MCF 10A (cell line): ENCODE measurements around the gene MCC. TPM values are rescaled to one million over a fixed set of nuclear protein-coding genes. Genes with fewer than 3 reads are reported as not detected.

Experiments used
- BruUV-seq: library from RNA; stranded (reverse); fragments of 400-500 nt; replicated peaks from 2 replicates; lab custom pipeline; 2021; lab: Mats Ljungman, UMichigan
- CTCF ChIA-PET: fragments of 300-600 bp; sonication (Branson Sonifier 250); formaldehyde crosslinking; extraction: SDS; loops from one replicate; lab custom pipeline; 2021; ENCODE audit warnings: antibody characterized with exemption, inconsistent platforms; lab: Yijun Ruan, JAX
- POLR2A ChIA-PET: fragments of 300-600, 350-650 bp; sonication (Branson Sonifier 250); formaldehyde crosslinking; extraction: SDS; loops from one replicate; lab custom pipeline; 2020; ENCODE audit warnings: antibody characterized with exemption, inconsistent platforms; lab: Yijun Ruan, JAX
- DNase-seq: peaks from one replicate; pipeline ENCODE4 v3.0.0-alpha.2; 2018; ENCODE audit not compliant: unreplicated experiment
- H3K27ac Mint-ChIP-seq: one replicate; pipeline ENCODE4 v1.8.0; 2022; ENCODE audit warnings: mild to moderate bottlenecking, low read depth, mixed read lengths; ENCODE audit not compliant: unreplicated experiment
- H3K27me3 Mint-ChIP-seq: one replicate; pipeline ENCODE4 v1.8.0; 2022; ENCODE audit warnings: mixed read lengths; ENCODE audit not compliant: insufficient read depth, unreplicated experiment
- H3K36me3 Mint-ChIP-seq: one replicate; pipeline ENCODE4 v1.8.0; 2022; ENCODE audit warnings: mild to moderate bottlenecking, moderate library complexity, mixed read lengths; ENCODE audit not compliant: insufficient read depth, unreplicated experiment
- H3K4me1 Mint-ChIP-seq: one replicate; pipeline ENCODE4 v1.8.0; 2022; ENCODE audit warnings: mixed read lengths; ENCODE audit not compliant: insufficient read depth, unreplicated experiment
- H3K4me3 Mint-ChIP-seq: one replicate; pipeline ENCODE4 v1.8.0; 2022; ENCODE audit warnings: mild to moderate bottlenecking, moderate library complexity, mixed read lengths; ENCODE audit not compliant: unreplicated experiment
- H3K9me3 Mint-ChIP-seq: one replicate; pipeline ENCODE4 v1.8.0; 2022; ENCODE audit warnings: mixed read lengths; ENCODE audit not compliant: unreplicated experiment
- intact Hi-C: fragments of 100-400 bp; cut with micrococcal nuclease; formaldehyde crosslinking; loops from 2 replicates; pipeline ENCODE4 v1.14.1; 2022
- total RNA-seq: library from RNA; stranded (reverse); gene quantifications from 2 replicates; pipeline ENCODE4 v1.2.3, GENCODE V29; 2022
- TF ChIP-seq, protein P1 (sequence below): fragments of 200-600 bp; IDR thresholded peaks from one replicate; pipeline ENCODE4 v1.8.0; 2022; ENCODE audit warnings: antibody characterized with exemption, mild to moderate bottlenecking; ENCODE audit not compliant: unreplicated experiment

The MCC gene
- total RNA-seq, 1 experiment from 2014 or later, result 25.3 TPM

- Mint-ChIP-seq H3K36me3 (peaks cover 12% of the 10 kb centered on the region), H3K4me1 (peaks cover 20% of the 10 kb centered on the region), H3K4me3 (no peak overlapping the region), H3K27ac (no peak overlapping the region), H3K9me3 (no peaks in the 10 kb centered on the region), H3K27me3 (no peaks in the 10 kb centered on the region)
- intact Hi-C loops, result no loop called here
- ChIA-PET CTCF (interaction anchor here (0.6 to 0.7 kb wide), 2 partner anchors 91 to 334 kb away, joined by 3 read pairs; no protein-coding TSS in a partner anchor), POLR2A (interaction anchor here (0.5 kb wide), 1 partner anchor 10 kb away, joined by 3 read pairs; no protein-coding TSS in a partner anchor)
- no peak for DNase-seq
- BruUV-seq, result no TSS peak
- TF ChIP-seq, protein P1, sequence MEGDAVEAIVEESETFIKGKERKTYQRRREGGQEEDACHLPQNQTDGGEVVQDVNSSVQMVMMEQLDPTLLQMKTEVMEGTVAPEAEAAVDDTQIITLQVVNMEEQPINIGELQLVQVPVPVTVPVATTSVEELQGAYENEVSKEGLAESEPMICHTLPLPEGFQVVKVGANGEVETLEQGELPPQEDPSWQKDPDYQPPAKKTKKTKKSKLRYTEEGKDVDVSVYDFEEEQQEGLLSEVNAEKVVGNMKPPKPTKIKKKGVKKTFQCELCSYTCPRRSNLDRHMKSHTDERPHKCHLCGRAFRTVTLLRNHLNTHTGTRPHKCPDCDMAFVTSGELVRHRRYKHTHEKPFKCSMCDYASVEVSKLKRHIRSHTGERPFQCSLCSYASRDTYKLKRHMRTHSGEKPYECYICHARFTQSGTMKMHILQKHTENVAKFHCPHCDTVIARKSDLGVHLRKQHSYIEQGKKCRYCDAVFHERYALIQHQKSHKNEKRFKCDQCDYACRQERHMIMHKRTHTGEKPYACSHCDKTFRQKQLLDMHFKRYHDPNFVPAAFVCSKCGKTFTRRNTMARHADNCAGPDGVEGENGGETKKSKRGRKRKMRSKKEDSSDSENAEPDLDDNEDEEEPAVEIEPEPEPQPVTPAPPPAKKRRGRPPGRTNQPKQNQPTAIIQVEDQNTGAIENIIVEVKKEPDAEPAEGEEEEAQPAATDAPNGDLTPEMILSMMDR, result no peak
These were observed 373.7 kb downstream of the MCC start for GRCh38 chr5:113114559-113114958.

DNA sequence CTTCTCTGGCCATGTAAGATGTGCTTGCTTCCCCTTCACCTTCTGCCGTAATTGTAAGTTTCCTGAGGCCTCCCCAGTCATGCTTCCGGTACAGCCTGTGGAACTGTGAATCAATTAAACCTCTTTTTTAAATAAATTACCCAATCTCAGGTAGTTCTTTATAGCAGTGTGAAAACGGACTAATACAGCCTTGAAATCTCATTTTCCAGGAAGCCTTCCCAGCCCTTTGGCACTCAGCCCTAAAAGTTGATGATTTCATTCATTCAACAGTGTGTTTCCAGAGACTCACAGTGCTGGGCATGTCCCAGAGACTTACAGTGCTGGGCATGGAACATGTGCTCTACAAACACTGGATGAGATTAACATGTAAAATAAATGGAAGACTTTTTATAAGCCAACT lies 375.8 kb downstream of the MCC start:
- Mint-ChIP-seq H3K27ac (peak overlapping the region; percentile 60), H3K4me3 (peak overlapping the region; percentile 9), H3K36me3 (peaks cover 15% of the 10 kb centered on the region), H3K4me1 (peaks cover 22% of the 10 kb centered on the region), H3K9me3 (no peaks in the 10 kb centered on the region), H3K27me3 (no peaks in the 10 kb centered on the region)
- TF ChIP-seq, protein P1, result no peak
- DNase-seq, result peak; percentile 88
- no TSS peak for BruUV-seq
- intact Hi-C loops, result no loop called here
- CTCF ChIA-PET, result interaction anchor here (0.6 to 1.0 kb wide), 3 partner anchors 50 to 1113 kb away, joined by 3 read pairs; no protein-coding TSS in a partner anchor
- POLR2A ChIA-PET, result interaction anchor here (1.4 kb wide), 1 partner anchor 9 kb away, joined by 3 read pairs; no protein-coding TSS in a partner anchor

DNA sequence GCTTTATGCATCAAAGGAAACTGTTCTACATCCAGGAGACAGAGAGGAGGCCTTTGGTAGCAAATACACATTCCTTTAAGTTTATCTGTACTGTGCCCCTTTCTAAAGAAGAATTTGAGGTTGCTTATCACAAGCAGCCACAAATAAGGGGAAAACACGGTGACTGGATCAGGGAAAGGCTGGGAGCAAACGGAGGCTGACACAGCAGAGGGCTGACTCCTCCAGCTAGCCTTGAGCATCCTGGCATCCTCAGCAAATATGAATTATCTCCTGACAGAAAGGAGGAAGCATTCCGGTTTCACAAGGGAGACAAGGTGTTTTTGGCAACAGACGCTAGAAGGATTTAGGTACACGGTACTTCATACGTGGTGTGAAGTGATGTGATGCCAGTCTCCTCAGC lies 378.1 kb downstream of the MCC start:
- ChIA-PET CTCF (no interaction called here), POLR2A (no interaction called here)
- intact Hi-C loops, result no loop called here
- TF ChIP-seq, protein P1, result no peak
- no TSS peak for BruUV-seq
- peaks cover 12% of the 10 kb centered on the region for H3K36me3 Mint-ChIP-seq
- H3K9me3 Mint-ChIP-seq, result no peaks in the 10 kb centered on the region
- H3K4me3 Mint-ChIP-seq, result no peak overlapping the region
- DNase-seq, result no peak
- H3K27ac Mint-ChIP-seq, result no peak overlapping the region
- no peaks in the 10 kb centered on the region for H3K27me3 Mint-ChIP-seq
- H3K4me1 Mint-ChIP-seq, result peaks cover 19% of the 10 kb centered on the region

GRCh38 chr5:113109344-113109743 lies 378.9 kb downstream of the MCC start:
- H3K27me3 Mint-ChIP-seq, result no peaks in the 10 kb centered on the region
- CTCF ChIA-PET, result no interaction called here
- DNase-seq, result no peak
- H3K9me3 Mint-ChIP-seq, result no peaks in the 10 kb centered on the region
- POLR2A ChIA-PET, result no interaction called here
- intact Hi-C loops, result no loop called here
- no peak overlapping the region for H3K4me3 Mint-ChIP-seq
- H3K4me1 Mint-ChIP-seq, result peaks cover 19% of the 10 kb centered on the region
- H3K27ac Mint-ChIP-seq, result no peak overlapping the region
- BruUV-seq, result no TSS peak
- TF ChIP-seq, protein P1, result no peak
- H3K36me3 Mint-ChIP-seq, result peaks cover 10% of the 10 kb centered on the region
